Hindlimb muscle (tissue), 1 donor: ENCODE results near the gene OSTC. TPM values are rescaled to one million over a fixed set of nuclear protein-coding genes. Genes with fewer than 3 reads are reported as not detected.
"Not testable (repeated sequence)": the region's sequence is repeated elsewhere in the genome, so short reads cannot be mapped to it uniquely, and the experiment has no call there.

ENCODE experiments used
- DNase-seq: peaks from one replicate; pipeline ENCODE4 v3.0.0-alpha.2; 2013
- polyA plus RNA-seq: library from polyadenylated mRNA; unstranded; fragments of 120-200 nt; gene quantifications from one replicate; pipeline ENCODE4 v1.2.1, GENCODE V29; 2013; ENCODE audit not compliant: insufficient read length

The OSTC gene
- polyA plus RNA-seq, 1 donor, result 127 TPM

DNA sequence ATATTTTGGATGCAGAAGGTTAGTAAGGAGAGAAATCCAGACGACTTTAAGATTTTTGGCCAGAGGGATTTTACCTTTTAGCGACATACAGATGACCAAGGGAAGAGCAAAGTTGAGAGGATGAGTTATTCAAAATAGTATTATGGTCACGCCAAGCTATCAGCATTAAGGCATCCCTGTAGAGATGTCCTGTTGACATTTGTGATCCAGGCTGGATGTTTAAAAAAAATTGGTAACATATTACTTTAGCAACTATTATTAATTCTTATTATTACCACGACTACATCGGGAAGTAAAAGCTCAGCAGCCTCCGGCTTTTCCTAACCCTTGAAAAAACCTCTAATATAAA lies 562 bp upstream of the OSTC start:
- DNase-seq, result peak; percentile 3

GRCh38 chr4:108651014-108651791 lies 804 bp downstream of the OSTC start:
- DNase-seq, result peak; percentile 7

DNA sequence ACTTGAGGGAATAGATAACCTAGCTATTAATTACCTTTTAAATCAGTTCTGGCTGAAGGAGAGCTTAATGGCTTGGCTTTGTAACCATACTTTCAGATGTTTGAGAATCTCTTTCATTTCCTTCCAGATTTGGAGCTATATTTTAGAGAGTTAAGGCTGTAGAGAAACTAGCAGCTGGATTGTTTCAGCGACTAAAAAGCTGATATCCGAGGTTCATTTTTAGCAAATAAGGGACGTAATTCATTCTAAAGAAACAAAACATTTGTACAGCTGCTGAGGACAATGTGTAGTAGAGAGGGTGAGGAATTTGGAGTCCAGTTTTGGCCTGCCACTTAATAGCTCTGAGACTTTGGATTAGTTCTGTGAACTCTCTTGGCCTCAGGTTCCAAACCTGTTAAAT lies 12.2 kb downstream of the OSTC start:
- DNase-seq, result no peak

GRCh38 chr4:108674356-108674977 lies 24.1 kb downstream of the OSTC start:
- no peak for DNase-seq

- no peak for DNase-seq
Measured at GRCh38 chr4:108681321-108681809, 31.0 kb downstream of the OSTC start.

GRCh38 chr4:108683479-108683878 lies 33.1 kb downstream of the OSTC start:
- DNase-seq, result no peak

GRCh38 chr4:108685036-108685686 lies 34.8 kb downstream of the OSTC start:
- no peak for DNase-seq

DNA sequence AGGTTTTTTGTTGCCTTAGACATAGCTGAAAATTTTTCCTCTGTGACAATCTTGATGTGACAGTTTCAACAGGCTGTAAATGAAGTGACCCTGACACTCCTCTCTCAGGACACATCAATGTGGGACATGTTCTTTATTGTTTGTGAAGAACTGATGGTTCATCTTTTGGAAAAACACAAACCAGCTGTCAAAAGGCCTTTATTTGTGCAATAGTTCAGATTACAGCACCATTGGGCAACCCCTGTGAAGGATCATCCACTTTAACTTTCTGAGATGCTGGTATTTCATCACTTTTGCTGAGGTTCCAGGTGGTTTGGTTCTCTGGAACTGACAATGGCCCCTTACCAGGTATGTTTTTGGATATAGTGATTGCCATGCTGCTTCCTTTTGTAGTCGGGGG lies 40.3 kb downstream of the OSTC start:
- DNase-seq, result no peak

- DNase-seq, result no peak
Measured at GRCh38 chr4:108693211-108693610, 42.8 kb downstream of the OSTC start.

- DNase-seq, result no peak
Measured at GRCh38 chr4:108693819-108694218, 43.4 kb downstream of the OSTC start.

- DNase-seq, result no peak
Measured at GRCh38 chr4:108694423-108694822, 44.0 kb downstream of the OSTC start.

DNA sequence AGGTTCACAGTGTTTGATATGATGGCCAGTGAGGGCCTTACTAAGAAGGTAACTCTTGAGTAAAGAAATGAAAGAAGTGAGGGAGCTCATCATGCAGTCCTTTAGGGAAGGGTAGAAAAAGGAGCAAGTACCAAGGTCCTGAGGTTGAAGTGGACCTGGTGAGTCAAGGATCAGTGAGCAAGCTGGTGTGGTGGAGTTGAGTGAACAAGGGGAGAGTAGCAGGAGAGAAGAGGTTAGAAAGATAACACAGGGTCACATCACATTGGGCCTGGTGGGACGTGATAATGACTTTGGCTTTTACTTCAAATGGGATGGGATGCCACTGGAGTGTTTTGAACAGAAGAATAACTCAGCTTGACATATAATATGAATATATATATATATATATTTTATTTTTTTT lies 44.7 kb downstream of the OSTC start:
- DNase-seq, result no peak

DNA sequence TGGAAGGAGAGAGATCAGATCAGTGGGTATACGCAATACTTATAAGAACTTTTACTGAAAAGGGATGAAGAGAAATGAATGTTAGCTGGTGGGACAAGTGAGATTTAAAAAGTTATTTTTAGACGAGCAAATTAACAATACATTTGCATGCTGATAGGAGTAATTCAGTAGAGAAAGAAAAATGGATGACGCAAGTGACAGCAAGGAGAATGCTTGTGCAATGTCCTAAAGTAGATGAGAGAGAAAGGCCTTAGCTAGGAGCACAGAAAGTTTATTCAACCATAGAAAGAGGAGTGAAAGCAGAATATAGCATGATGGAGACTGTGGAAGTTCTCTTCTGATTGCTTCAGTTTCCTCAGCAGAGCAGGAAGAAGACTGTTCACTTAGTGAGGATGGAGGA lies 45.8 kb downstream of the OSTC start:
- DNase-seq, result no peak

DNA sequence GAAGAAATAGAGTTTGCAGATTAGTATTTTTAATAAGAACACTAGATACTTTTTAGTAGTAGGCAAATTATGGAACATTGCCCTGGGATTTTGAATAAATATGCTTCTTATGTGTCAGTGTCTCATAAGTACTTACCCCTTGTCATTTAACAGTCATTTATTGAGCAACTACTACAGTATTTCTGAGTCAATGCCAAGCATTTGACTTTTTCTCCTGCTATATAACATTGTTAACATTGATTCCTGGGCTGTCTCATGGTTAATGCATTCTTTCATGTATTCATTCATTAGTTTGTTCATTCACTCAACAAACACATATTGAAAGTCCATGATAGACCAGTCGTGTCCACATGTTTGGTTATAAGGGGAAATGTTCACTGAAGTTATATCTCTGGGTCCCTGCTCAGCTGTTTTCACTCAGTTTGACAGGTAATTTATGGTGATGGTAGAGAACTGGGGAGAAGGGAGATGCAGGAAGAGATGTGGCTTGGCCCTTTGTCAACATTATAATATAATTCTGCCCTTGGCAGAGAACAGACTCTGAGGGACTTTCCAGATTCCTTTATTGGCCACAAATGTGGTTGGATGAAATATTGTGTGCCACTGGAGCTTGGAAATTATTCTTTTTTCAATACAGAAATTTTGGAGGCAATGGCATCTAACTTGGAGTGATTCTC lies 49.8 kb downstream of the OSTC start:
- no peak for DNase-seq

DNA sequence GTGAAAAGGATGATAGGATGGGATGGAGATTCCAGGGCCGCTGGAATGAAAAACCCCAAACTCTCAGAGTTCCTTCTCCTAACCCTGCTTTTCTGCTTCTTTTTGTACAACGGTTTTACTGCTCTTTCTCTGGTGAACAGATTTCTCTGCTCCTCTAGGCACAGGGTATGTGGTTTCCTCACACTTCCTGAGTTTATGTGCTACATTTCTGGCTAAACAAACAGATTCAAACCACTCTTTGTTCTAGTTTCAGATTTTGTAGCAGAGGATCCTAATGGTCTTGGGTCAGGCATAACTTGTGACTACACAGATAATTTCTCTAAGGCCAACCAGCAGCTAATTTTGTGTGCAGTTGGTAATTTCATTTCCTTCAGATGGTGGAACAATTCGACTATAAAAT lies 52.6 kb downstream of the OSTC start:
- DNase-seq, result no peak

DNA sequence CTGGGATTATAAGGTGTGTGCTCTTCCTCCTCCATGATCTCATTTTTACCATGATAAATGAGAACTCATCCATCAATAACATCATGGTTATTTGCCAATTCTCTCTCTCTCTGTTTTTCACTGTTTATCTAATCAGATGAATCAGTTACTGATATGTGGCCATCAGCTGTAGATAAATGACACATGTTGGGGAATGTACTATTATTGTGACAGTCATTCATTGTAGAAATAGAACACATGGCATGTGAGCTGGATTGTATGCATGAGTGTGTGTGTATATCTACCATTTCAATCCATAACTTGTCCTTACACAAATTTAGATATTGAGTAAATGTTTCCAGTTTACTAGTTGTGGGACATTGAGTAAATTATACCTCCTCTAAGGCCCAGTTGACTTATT lies 53.0 kb downstream of the OSTC start:
- DNase-seq, result no peak

GRCh38 chr4:108703966-108704365 lies 53.6 kb downstream of the OSTC start:
- DNase-seq, result no peak

- DNase-seq, result no peak
Measured at GRCh38 chr4:108706289-108706688, 55.9 kb downstream of the OSTC start.

- no peak for DNase-seq
Measured at GRCh38 chr4:108709234-108709633, 58.8 kb downstream of the OSTC start.

DNA sequence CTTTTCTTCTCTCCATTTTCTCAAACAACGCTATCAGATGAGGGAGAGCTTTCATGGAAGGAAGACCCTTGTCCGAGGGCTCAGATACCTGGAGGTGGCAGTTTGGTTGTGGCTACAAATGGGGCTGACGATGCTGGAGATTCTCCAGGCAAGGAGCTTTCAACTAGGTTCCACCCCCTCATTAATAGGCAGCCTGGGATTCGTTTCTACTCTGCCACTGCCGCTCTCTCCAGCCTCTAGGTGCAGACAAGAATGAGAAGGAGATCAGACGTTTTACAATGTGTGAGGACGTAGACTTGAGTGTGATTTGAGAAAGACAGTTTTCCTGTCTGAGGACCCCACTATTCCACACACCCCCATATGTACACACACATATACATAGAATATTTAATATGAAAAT lies 59.3 kb downstream of the OSTC start:
- DNase-seq, result no peak

- DNase-seq, result not testable (repeated sequence)
Measured at GRCh38 chr4:108710578-108710977, 60.2 kb downstream of the OSTC start.

DNA sequence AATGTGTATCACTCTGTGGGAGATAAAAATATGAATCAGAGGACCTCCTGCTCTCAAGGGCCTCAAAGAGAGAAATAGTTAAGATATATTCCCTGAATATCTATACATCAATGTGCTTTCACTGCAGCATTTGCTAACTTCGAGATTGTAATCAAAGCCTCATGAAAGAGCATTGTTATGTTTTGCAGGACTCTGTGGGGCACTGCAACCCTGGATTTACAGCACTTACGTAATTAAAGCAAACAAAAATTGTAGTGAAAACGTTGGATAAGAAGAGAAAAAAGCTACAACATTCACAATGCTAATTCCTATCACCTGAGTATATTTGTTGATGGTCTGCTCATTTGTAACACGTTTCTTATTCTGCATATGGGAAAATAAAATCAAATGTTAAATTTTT lies 64.5 kb downstream of the OSTC start:
- no peak for DNase-seq

DNA sequence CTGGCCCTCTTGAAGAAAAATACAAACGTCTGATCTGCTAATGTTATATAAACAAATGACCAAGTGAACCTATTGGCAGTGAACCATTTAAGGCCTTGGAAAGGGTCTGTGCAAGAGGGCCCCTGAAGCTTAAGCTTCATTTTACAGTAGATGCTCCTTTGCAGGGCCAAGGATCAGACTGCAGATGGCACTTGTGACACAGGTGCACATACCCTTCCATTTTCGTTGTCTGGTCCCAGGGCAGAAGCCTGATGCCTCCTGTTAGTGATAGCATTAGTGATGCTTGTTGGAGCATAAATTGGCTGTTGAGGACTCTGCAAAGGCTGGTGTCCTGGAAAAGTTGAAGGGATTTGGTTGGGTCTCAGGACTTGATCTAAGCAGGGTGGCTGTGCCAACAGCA lies 65.9 kb downstream of the OSTC start:
- no peak for DNase-seq
